UCSD-AML1 (cell line): ENCODE data around the gene DLK1.

Source experiments
- DNase-seq: peaks from one replicate; lab custom pipeline; 2025; ENCODE audit not compliant: unreplicated experiment; lab: John Stamatoyannopoulos, UW

The DLK1 gene

DNA sequence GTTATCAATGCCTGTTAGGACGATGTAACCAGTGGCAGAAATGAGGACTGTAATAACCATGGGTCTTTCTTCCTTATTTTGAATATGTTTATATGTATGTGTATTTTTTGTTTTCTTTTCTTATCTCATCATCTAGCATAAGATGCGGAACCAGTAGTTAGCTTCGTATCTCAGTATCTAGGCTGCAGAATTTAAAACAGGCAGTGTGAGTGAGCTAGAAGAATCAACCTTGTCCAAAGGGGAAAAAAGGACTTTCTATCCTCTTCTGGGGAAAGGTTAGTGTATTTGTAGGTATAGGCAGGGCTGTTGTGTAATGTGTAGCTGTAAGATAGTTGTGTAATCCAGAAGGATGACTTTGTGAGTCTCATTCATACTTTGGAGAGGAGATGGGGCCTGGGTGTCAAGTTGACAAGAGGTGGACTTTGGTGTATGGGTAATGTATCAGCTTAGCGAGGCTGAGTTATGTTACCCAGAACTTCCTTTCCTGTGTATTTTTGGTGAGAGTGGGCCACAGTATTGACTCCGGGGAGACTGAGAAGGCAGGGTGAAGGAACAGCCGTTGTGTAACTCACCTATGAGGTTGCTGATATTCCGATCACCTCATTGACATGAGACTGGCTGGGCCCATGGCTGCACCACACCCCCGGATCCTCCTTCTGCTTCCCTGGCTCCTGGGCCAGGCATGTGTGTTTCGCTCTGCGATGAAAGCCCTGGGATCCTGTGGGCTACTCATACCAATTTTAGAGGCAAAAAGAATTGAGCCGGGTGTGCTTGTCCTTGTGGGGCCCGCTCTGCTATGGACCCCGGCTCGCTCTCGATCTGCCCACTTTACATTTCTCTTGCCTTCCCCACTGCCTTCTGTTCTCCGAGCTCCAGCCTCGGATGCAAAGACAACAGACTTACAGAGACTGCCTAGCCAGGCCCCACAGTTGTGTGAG is 24.3 kb downstream of the DLK1 start:
- DNase-seq = no peak

- DNase-seq = no peak
Observed at GRCh38 chr14:100754020-100754419, 27.3 kb downstream of the DLK1 start.

DNA sequence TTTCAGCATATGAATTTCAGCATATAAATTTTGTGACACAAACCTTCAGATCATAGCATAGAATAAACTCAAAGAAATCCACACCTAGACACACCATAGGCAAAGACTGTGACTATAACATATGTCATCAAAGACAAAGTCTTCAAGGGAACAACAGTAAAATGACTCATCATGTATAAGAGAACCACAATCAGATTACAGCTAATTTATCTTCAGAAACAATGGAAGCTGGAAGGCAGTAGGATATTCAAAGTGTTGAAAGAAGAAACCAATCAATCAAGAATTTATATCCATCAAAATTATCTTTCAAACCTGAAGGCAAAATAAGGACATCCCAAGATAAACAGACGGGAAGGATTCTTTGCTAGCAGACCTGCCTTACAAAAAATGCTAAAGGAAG is 29.0 kb downstream of the DLK1 start:
- DNase-seq = no peak

DNA sequence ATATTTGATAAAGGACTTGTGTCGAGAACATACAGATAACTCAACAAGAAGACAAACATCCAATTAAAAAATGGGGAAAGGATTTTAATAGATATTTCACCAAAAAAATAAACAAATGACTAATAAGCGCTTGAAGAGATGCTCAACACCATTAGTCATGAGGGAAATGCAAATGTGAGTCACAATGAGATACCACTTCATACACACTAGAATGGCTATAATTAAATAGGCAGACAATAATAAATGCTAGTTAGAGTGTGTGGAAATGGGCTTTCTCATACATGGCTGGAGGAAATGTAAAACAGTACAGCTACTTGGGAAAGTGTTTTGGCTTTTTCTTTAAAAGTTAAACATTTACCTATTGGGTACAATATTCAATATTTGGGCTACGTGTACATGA is 34.8 kb downstream of the DLK1 start:
- DNase-seq = no peak

- no peak for DNase-seq
Observed at GRCh38 chr14:100762089-100762515, 35.4 kb downstream of the DLK1 start.

- DNase-seq = no peak
Observed at GRCh38 chr14:100762901-100763300, 36.2 kb downstream of the DLK1 start.

GRCh38 chr14:100764471-100765115 is 37.9 kb downstream of the DLK1 start:
- no peak for DNase-seq

- DNase-seq = no peak
Observed at GRCh38 chr14:100765296-100765695, 38.6 kb downstream of the DLK1 start.

GRCh38 chr14:100765991-100766390 is 39.3 kb downstream of the DLK1 start:
- DNase-seq = no peak

DNA sequence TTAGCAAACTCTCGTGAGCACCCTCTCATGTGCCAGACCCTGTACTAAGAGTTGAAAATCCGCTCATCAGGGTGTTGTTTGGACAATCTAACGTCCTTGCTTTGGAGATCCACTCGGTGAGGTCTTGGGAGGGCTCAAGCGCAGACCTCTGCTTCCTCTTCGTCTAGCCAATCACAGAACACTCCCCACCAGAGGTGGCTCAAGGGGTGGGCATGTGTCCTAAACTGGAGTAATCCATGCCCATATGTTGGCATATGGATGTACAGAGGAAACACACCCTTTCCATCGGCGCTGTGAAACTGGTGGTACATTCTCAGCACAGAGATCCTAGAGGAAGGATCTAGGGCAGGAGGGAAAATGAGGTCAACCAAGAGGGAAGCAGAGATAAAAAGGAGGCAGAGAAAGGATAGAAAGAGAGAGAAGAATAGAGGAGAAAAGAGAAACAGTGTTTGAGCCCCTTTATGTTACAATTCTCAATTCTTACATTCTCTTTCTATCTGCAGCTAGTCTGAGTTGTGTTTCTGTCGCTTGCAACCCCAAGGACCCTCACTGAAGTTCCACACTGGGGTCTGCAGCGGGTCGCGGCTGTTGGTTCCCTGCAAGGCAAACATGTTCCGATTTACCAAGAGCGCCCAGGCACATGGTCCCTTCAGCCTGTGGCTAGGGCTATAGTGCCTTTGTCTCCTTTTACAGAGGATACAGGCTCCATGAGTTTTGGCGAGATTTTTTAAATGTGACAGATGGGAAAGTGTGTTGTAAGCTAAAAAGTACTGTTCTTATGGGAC is 40.5 kb downstream of the DLK1 start:
- no peak for DNase-seq

DNA sequence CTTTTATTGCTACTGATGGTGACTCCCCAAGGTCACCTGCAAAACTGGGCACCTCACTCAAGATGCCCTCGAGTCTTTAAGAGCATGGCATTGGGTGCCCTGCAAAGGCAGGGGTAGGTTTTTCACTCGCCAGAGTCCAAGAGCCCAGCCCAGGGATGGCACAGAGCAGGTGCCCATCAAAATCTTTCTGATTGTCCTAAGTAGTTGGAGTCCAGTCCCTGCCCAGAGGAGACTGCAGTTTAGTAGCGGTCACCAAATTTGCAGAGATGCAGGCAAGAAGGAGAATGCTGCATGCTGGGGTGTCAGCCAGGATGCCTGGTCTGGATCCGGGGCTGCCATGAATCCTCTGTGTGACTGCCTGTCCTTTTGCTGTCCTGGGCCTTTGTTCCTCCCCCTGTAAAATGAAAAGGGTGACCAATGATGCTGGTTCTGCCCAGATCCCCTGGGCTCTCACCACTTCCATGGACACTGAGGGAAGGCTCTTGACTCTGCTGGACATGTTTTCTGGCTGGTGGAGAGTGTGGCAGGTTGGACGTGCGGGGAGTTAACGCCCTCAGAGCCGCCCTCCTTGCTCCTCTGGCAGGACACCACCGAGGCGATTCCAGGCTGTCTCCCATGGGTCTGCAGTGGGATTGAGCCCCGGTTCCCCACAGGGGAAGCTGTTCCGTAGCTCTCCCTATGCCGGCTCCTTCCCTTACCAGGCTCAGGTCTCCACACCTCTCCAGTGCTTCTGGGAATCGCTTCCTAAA is 41.3 kb downstream of the DLK1 start:
- no peak for DNase-seq

DNA sequence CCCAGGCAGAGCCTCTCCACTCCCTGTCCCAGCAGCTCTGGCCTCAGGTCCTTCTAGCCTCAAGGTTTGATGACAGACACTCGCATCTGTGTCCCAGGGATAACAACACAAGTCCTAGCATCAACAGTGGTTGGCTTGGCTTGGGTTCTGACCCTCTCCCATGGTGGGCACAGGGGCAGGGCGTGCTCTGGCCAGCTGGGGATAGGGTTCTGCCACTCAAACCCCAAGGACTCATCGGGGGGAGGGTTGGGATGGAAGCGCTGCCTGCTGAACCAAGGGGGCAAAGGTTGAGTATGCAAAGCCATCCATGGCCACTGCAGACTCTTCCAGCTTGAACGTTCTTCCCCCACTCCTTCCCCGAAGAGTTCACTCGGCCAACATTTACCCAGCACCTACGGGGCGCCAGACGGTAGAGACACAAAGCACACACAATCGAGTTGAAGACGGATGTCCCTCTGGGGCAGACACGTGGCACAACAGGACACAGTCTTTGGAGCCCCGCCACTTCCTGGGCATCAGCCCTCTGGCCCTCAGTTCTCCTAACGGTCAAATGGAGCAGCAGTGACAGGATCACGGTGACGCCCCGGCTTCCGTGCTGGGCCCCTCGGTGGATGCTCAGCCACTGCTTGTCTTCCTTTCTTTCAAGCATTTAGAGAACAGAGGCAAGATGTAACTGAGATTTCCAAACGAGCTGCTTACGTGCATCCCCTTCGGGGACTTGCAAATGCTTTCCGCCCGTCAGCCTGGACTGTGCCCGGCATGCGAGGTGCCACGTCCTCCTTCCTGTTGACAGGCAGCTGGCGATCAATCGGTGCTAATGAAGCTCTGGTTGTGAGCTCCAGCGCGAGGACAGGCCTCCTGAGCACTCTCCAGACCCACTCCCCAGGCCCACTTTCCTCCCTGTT is 42.6 kb downstream of the DLK1 start:
- DNase-seq = no peak

- no peak for DNase-seq
Observed at GRCh38 chr14:100770046-100770445, 43.4 kb downstream of the DLK1 start.

- DNase-seq = no peak
Observed at GRCh38 chr14:100770605-100771120, 44.0 kb downstream of the DLK1 start.

- no peak for DNase-seq
Observed at GRCh38 chr14:100771121-100771800, 44.6 kb downstream of the DLK1 start.

GRCh38 chr14:100772607-100773165 is 46.0 kb downstream of the DLK1 start:
- DNase-seq = no peak

DNA sequence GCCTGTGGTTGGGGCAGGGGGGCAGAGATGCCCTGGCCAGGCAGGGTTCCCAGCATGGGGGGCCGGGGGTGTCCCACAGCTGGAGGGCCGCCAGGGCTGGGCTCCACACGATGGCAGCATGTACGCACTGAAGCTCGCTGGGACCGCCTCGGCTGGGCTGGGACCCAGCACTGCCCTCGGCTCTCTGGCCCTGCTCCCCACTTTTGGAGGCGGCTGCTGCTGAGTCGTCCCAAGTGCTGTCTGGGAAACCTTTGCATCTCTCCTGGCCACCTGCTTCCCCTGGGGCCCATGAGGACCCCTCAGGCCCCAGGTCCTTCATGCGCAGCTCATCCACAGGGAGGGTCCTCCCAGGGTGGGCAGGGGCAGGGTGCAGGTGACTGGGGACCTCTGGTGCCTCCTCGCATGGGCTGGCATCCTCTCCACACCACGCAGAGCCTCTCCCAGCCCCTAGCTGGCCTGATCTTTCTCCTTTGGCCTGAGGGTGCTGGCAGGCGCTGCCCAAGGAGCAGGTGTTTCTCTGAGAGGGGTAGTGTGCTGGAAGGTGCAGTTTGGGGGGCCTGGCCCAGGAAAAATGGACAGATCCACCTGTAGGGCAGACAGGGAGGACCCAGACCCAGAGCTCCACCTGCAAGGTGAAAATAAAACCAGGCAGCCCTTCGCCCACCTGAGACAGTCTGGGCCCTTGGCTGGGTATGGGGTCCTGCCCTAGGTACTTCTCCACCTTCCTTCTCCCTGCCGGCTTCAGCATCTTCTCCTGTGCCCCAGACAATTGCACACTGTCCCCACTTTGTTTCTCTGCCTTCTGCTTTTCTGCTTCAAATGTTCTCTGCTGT is 46.9 kb downstream of the DLK1 start:
- no peak for DNase-seq

DNA sequence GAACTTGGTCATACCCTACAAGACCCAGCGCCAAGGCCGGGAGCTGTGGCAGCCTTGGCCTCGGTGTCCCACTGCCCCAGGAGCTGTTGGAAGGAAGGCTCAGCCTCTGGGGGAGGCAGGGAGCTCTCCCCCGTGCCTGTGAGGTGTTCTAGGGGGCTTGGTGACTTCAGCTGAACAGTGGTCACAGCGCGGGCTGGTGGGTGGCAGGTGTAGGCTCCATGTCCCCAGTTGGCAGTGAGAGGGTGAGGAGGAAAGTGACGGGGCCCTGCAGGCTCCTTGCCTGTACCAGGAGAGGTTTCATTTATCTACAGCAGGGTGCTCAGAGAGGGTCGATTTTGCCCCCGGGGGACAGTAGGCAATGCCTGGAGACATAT is 47.5 kb downstream of the DLK1 start:
- no peak for DNase-seq
